Activated gamma-delta T cell (primary cell): ENCODE results near the gene SRXN1.
"Not testable (repeated sequence)": the region's sequence is repeated elsewhere in the genome, so short reads cannot be mapped to it uniquely, and the experiment has no call there.

Experiments used
- DNase-seq: peaks from one replicate; lab custom pipeline; 2025; lab: John Stamatoyannopoulos, UW

The SRXN1 gene

GRCh38 chr20:655726-656624 lies 3.0 kb upstream of the SRXN1 start:
- no peak for DNase-seq

GRCh38 chr20:654417-654750 lies 1.4 kb upstream of the SRXN1 start:
- DNase-seq = no peak

GRCh38 chr20:653590-654416 lies 803 bp upstream of the SRXN1 start:
- DNase-seq = no peak

DNA sequence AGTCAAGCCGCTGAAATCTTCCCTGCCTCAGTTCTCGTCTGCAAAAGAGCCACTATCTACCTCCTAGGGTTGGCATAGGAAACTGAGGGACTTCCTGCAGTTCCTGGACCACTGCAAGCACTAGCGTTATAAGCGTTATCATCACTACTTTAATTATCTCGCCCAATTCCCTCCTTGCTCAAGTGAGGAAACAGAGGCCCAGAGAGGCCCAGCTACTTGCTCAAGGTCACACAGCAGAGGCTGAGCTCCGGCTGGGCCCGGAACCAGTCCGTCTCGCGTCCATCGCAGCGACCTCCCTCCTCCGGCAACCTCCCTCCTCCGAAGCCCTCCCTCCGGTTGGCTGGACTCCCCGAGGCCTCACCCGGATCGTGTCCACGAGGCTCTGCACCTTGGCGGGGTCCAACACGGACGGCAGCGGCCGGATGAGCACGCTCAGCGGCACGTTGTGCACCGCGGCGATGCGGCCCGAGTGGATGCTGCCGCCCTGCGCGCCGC lies 338 bp downstream of the SRXN1 start:
- no peak for DNase-seq

DNA sequence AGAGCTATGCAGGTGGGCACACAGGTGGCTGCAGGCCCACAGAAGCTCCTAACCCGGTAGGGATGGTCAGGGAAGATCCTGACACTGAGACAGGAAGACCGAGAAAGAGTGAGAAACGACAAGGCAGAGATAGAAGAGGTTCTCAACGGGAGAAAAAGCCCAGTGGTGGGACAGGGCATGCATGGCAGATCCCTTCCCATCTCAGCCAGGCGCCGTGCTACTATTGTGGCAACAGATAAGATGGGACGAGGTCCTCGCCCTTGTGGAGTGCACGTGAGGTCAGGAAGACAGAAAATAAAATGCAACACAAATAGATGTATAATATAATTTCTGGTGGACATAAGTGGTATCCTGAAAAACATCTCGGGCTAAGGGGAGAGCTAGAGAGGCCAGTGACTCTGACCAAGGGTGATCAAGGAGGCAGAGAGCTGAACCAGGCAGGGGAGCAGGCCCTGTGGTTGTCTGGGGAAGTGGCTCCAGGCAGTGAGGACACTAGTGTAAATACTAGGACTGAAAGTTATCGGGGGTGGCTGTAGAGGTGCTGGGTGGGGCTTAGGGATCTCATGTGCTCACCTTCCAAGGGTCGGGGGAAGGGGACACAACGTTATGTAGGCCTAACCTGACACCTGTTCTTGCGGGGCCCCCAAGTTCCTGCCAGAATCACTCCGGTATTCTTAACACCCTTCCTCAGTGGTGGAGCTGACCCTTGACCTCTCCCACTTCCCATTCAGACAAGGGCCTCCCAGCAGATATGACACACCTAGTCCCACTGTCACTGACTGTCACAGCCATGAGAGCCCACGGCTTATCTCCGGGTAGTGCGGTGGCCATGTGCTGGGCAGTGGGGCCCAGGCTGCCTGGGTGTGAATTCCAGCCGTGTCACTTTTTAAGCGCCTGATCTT lies 1.0 kb downstream of the SRXN1 start:
- DNase-seq = no peak

- no peak for DNase-seq
Observed at GRCh38 chr20:650954-651353, 2.0 kb downstream of the SRXN1 start.

DNA sequence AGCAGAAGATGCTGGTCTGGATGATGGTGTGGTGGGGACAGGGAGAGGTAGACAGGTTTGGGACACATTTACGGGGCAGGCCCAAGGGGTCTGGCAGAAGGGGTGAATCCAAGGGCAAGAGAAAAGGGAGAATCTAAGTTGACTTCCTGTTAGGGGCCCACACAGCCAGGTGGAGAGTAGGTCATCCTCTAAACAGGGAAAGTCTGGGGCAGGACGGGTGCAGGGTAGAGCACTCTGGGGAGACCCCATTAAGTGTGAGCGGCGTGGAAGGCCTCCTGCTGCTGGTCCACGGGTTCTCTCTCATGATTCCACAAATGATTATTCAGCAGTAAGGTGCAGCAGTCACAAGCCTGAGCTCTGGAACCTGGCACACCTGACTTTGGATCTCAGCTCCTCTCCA lies 2.7 kb downstream of the SRXN1 start:
- no peak for DNase-seq

DNA sequence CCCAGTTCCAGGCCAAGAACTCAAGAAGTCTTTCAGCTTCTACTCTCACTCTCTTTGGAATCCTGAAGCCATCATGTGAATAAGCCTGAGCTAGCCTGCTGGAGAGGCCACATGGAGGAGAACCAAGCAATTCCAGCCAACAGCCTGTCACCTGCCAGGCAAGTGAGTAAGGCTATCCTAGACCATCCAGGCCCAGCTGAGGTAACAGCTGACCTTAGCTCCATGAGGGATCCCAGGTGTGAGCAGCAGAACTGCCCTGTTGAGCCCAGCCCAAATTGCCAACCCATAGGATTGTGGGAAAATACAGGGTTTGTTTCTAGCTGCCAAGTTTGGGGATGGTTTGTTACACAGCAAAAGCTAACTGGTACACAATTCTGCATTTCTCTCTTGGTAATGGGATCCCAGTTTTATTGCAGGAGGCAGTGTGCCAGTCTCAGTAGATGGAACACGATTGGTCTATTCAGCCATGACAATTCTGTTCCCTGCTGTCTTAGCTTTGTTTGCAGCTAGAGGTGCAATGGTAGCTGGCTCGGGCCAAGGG lies 5.5 kb downstream of the SRXN1 start:
- DNase-seq = no peak

DNA sequence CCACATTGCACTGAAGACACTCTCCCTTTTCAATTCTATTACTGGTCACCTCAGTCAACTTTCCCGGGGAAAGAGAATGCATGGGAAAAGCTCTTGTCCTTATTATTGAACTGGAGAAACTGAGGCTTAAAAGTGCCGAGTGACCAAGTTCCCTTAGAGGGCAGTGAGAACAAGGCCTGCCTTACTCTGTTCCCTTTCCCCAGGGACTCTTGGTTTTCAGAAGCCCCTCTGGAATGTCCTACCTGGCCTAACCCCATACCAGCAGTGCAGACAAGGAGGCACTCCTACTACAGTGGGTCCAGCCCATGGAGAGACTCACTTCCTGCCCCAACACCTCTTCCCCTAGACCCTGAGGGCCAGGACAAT lies 6.1 kb downstream of the SRXN1 start:
- DNase-seq = no peak

GRCh38 chr20:646107-646867 lies 6.7 kb downstream of the SRXN1 start:
- no peak for DNase-seq

DNA sequence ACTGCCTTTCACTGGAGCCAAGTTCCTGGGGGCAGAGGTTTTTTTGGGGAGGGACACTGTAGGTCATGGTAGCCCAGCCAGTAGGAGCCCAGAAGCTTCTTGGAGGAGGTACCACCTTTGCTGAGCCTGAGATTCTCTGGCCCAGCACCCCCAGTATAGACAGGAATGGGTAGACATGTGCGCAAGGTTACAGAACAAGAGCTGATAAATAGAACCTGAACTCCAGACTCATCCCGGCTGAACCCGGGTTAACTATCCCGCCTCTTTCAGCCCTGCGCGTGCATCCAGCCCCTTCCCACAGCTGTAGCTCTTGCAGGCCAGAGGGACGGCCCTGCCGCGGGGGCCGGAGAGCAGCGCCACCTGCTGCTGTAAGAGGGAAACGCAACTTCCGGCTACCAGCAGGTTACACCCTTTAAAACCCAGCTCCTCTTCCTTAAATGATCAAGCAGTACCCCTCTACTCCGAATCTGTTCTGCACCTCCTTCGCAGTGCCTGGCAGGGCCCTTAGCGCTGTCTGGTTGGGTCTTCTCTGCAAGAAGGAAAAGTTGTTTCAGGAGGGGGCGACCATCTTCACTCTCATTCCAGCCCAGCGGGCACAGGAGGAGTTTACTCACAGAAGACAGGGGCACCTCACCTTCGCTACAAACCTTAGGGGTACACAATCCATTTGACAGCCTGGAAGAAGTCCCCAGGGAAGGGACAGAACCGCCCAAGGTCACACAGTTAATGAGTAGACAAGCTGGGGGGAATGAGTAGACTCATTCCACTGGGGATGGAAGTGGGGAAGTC lies 7.5 kb downstream of the SRXN1 start:
- DNase-seq = no peak

- no peak for DNase-seq
Observed at GRCh38 chr20:644692-645317, 8.2 kb downstream of the SRXN1 start.

- DNase-seq = no peak
Observed at GRCh38 chr20:642398-643174, 10.4 kb downstream of the SRXN1 start.

- not testable (repeated sequence) for DNase-seq
Observed at GRCh38 chr20:642013-642397, 11.0 kb downstream of the SRXN1 start.

GRCh38 chr20:641516-641875 lies 11.5 kb downstream of the SRXN1 start:
- no peak for DNase-seq

GRCh38 chr20:640674-641515 lies 12.1 kb downstream of the SRXN1 start:
- DNase-seq = no peak

DNA sequence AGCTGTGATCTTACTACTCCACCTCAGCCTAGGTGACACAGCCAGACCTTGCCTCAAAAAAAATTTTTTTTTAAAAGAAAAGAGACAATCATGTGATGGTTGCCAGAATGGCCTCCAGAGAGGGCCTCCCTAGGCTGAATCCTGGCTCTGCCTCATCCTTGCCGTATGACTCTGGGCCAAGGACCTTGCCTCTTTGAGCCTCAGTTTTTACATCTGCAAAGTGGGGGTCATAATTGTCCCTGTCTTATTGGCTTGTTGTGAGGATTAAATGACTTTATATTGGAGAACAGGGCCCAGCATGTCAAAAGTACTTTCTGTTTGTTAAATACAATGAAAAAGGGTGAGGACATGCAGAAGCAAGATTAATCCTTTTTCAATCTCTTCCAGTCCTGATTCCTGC lies 14.4 kb downstream of the SRXN1 start:
- no peak for DNase-seq

GRCh38 chr20:637559-637958 lies 15.4 kb downstream of the SRXN1 start:
- no peak for DNase-seq
